ENCODE results near the gene TAX1BP1. TPM values are rescaled to one million over a fixed set of nuclear protein-coding genes. Genes with fewer than 3 reads are reported as not detected.

The TAX1BP1 gene
- total RNA-seq, 1 experiment from 2014 or later = 58.3 TPM

DNA sequence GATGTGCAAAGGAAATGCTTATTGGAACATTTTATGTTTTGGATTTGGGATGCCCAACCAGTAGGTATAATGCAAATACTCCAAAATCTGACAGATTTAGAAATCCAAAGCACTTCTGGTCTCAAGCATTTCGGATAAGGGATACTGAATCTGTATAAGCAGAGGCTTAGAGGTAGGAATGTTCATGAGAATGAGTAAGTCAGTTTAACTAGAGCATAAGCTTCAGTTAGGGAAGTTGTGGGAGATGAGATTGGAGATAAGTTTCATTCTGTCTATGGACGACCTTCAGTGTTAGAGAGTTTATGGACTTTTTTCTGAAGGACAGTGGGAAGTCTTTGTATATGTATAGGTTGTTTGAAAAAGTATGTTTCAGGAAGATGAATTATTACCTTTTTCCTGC is 10.4 kb downstream of the TAX1BP1 start:
- WGBS (ENCODE audit: extremely low coverage, insufficient read length, low lambda C conversion rate) = no CpG with 5 or more reads among the region's 2 CpGs
- H2BK15ac ChIP-seq (ENCODE audit: low read depth, low read length) = no peak overlapping the region
- no peak overlapping the region for H3K14ac ChIP-seq (ENCODE audit: insufficient read depth, low read length)
- no peak for TF ChIP-seq CTCF (conservative IDR thresholded peaks at IDR 0.05)
- H3K56ac ChIP-seq (ENCODE audit: insufficient read length, low read depth, low read length) = no peak overlapping the region
- no peak overlapping the region for H3K9ac ChIP-seq (ENCODE audit: extremely low read depth, insufficient read length, low read length)
- H3K4ac ChIP-seq (ENCODE audit: low read depth, low read length) = no peak overlapping the region
- no peaks in the 10 kb centered on the region for H3K4me1 ChIP-seq (ENCODE audit: insufficient read depth, low read length)
- H4K91ac ChIP-seq (ENCODE audit: insufficient read length, low read depth, low read length) = no peak overlapping the region
- H3K27me3 ChIP-seq (ENCODE audit: insufficient read depth, low read length) = no peaks in the 10 kb centered on the region
- H2AFZ ChIP-seq (ENCODE audit: low read length) = no peak overlapping the region
- peaks cover 9 to 11% of the 10 kb centered on the region in 2 experiments for H3K4me1 Mint-ChIP-seq
- H3K27me3 Mint-ChIP-seq (ENCODE audit: low read depth) = no peaks in the 10 kb centered on the region
- H4K20me1 ChIP-seq (ENCODE audit: control insufficient read depth, insufficient read depth, insufficient read length) = no peaks in the 10 kb centered on the region
- no peak overlapping the region for H3K4me2 ChIP-seq (ENCODE audit: insufficient read depth, insufficient read length, low read length)
- H3K79me1 ChIP-seq (ENCODE audit: insufficient read depth, low read depth, low read length, poor library complexity, severe bottlenecking) = no peaks in the 10 kb centered on the region
- no peaks in the 10 kb centered on the region for H3K9me3 ChIP-seq (ENCODE audit: control insufficient read depth, low read depth, low read length)
- no peak overlapping the region for H3K27ac Mint-ChIP-seq
- no peak overlapping the region for H2BK120ac ChIP-seq (ENCODE audit: low read depth, low read length, poor library complexity, severe bottlenecking)
- H3K9me3 Mint-ChIP-seq = no peaks in the 10 kb centered on the region
- peaks cover 0 to 23% (median 22%) of the 10 kb centered on the region in 3 experiments; a peak in 5 of 7 replicates for H3K36me3 Mint-ChIP-seq (ENCODE audit: insufficient read depth in 1 of 3, low read depth in 3 of 3)
- H2BK20ac ChIP-seq (ENCODE audit: low read depth, low read length, poor library complexity, severe bottlenecking) = no peak overlapping the region
- no peak overlapping the region for H4K5ac ChIP-seq (ENCODE audit: insufficient read length, low read depth, low read length)
- H3K23me2 ChIP-seq (ENCODE audit: insufficient read length, low read depth, low read length, poor library complexity, severe bottlenecking) = no peaks in the 10 kb centered on the region
- H3K79me2 ChIP-seq (ENCODE audit: insufficient read depth, low read length) = peaks cover 1% of the 10 kb centered on the region; the same call in 1 of the 2 replicates
- no peak overlapping the region for H3T11ph ChIP-seq (ENCODE audit: low read length)
- no peak overlapping the region for H3K23ac ChIP-seq (ENCODE audit: insufficient read length, low read depth, low read length)
- no peak for DNase-seq
- H3K4me3 Mint-ChIP-seq = no peak overlapping the region
- H3K27ac ChIP-seq (ENCODE audit: insufficient read length, low read depth, low read length) = no peak overlapping the region
- no peak overlapping the region for H2BK5ac ChIP-seq (ENCODE audit: insufficient read length, low read length)
- no peak overlapping the region for H4K8ac ChIP-seq (replicated peaks; ENCODE audit: insufficient read length, low read depth, low read length)
- no peak overlapping the region for H3K18ac ChIP-seq (ENCODE audit: insufficient read length, low read depth, low read length)
- no peak overlapping the region for H2AK5ac ChIP-seq (ENCODE audit: insufficient read length, low read length)
- no peak overlapping the region for H2BK12ac ChIP-seq (ENCODE audit: insufficient read length, low read depth, low read length)

Data from H9 (cell line).